Fibroblast of the conjunctiva (primary cell): ENCODE results near the gene CLEC2B.
"Not testable (repeated sequence)": the region's sequence is repeated elsewhere in the genome, so short reads cannot be mapped to it uniquely, and the experiment has no call there.

Experiments used
- DNase-seq: peaks from one replicate; pipeline ENCODE4 v3.0.0-alpha.2; 2010; ENCODE audit warnings: low read depth

Gene CLEC2B

DNA sequence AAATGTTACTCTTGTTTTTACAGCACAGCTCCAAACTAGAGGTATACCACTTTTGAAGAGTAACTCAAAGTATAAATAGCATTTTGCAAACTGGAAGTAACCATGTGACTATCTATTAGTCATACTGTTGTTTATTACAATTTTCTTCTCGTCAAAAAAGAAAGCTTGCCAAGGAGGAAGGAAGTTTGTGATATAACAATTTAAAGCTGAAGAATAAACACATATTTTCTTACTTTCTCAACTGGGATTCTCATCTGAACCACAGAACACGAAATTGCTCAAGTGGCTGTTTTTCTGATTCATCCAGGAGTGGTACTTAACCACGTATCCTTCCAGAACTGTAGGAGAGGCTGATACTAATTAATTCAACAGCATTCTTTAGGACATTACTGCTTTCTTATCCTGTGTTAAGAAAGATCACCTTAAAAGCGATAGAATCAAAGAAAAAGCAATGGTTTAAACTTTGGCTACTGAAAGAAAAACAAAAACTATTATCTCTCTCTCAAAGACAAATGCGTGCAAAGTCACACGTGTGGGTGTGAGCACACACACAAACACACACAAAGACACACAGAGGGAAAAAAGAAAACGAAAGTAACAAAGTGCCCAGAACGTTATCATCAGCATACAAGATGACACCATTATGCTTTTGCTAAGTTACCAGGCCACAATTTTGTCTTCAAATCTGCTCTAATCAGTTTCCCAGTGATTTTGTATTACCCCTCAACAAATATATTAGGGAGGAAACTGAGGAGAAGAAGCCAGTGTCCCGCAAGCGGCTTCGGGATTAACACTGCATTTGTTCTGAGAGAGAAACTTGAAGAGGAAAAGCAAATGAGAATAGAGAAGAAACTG is at the start of gene CLEC2B:
Gene CLEC2B, minus strand, starts transcription at position 48 of the 855 bp plus-strand sequence.
- peak; percentile 44 for DNase-seq

DNA sequence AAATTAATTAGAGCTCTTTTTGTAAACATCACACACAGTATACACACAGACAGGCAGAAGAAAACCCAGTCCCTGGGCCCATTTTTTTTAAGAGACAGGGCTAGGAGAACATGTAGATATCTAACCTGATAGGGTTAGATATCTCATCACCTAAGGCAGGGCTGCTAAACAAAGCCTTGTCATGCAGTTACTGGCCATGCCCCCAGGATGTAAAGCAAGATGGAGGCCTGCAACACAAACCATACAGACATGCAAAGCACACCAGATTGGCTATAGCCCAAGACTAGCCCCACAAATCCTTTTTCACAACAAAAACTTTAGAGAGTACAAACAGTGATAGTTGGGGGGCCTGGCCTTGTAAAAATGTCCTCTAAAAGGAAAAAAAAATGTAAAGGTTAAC is 42.6 kb upstream of the CLEC2B start:
- DNase-seq: no peak

DNA sequence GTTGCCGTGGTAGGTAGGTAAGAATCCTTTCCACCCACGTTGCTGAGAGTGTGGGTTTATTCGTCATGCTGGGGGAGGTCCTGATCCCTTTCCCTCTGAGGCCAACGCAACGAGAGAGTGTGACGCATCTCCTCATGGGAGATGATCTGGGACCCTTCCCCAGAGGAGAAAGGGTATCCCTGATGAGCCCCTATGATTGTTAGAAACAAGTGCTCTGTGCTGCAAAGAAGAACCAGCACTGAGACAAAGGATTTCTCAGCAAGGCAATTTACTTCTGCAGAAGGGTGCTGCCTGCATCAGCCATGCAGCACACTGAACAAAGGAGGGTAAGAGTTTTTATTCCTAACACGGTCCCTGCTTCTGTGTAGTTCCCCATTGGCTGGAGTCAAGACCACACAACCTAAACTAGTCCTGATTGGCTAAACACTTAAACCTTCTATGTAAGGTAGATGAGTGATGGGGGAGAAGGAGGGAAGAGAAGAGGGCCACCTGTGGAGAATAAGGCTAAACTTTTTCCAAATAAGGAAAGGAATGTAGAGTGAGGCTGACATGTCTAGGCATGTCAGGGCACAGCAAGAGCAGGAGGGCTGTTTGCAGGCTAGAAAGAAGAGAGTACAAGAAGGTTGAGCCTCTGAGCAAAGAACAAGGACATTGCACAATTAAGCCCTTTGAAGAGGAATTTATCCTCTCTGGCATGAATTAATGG is 41.7 kb upstream of the CLEC2B start:
- peak; percentile 41 for DNase-seq

DNA sequence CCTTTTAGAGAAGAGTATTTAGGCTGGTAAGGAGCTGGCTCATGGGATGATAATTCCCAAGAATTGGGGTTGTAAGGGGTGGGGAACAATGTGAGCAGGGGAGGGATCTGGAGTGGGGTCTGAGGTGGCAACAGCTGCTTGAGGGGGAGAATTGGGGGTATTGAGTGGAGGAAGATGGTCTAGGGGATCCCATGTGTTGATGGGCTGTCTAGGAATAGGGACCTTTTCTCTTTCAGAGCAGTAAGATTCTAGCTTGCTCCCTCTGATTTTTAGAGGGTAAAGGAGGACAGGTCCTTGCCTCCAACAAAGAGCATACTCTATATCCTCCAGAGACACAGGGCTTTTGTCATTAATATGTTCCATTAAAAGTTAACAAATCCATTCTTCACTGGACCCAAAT is 40.6 kb upstream of the CLEC2B start:
- no peak for DNase-seq

DNA sequence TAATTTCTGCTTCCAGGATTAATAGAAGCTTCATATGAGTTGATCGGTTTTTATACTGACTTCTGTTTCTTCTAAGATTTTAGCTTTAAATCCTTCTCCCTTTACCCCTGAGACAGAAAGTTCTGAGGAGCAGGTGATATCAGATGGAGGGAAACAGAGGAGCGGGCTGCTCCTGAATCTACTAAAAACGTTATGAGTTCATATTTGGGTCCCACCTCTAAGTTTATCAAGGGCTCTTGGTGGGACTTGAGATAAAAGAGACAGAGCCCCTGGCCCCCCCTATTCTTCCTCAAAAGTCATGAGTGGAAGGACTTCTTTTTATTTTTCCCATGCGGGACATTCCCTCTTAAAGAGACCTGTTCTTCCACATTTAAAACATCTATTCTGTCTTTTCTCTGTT is 39.2 kb upstream of the CLEC2B start:
- DNase-seq: no peak

DNA sequence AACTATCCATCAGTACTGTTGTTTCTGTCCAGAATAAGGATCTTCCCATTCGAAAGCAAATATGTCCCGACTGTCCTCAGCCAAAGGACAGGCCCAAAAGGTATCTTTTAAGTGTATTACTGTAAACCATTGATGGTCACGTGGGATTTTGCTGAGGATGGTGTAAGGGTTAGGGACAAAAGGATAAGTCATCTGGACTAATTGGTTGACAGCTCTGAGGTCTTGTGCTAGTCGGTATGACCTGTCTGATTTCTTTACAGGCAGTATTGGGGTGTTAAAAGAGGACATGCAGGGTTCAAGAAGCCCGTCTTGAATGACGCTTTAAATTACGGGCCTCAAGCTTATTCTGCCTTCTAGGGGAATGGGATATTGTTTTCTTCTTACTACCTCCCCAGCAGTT is 38.6 kb upstream of the CLEC2B start:
- no peak for DNase-seq

DNA sequence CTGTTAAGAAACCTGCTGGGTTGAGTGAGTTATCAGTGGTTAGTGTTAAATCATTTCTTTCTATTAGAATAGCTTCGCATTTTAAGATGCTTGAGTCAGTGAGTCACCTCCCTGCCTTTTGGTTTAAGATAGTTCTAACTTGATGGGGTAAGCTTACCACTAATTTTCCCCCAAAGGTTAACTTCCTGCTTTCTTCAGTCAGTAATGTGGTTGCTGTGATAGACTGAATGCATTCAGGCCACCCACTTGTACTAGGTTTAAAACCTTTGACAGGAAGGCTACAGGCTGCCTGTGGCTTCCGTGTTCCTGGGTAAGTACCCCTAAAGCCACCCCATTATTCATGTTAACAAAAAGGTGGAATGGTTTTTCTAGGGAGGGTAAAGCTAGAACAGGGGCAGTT is 37.7 kb upstream of the CLEC2B start:
- no peak for DNase-seq

DNA sequence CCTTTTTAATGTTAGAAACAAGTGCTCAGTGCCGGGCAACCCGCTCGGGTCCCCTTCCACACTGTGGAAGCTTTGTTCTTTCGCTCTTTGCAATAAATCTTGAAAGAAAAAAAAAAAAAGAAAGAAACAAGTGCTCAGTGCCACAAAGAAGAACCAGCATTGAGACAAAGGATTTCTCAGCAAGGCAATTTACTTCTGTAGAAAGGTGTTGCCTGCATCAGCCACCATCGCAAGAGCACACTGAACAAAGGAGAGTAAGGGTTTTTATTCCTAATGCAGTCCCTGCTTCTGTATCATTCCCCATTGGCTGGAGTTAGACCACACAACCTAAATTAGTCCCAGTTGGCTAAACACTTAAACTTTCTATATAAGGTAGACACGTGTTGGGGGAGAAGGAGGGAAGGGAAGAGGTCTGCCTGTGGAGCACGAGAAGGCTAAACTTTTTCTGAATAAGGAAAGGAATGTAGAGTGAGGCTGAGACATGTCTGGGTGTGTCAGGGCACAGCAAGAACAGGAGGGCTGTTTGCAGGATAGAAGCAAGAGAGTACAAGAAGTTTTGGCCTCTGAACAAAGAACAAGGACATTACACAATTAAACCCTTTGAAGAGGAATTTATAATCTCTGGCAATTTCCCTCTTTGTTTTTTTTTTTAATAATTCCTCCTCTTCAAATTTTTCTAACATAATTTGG is 33.5 kb upstream of the CLEC2B start:
- no peak for DNase-seq

DNA sequence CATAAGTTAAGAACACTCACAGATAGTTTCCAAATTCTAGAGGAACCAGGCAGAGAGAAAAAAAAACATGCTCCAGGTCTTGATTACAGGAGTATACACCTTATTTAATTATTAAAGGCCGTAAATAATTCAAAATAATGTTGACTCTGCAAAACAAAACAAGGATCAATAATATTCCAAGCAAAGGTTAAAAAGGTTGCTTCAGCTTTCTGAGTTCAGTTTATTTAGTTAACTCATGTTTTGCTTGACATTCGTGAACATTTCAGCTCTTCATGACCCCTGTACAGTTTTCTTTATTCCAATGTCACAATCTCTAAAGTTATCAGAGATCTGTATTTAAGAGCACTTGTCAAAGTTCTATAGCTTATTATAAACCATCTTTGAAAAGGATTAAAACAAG is 31.8 kb upstream of the CLEC2B start:
- DNase-seq: no peak

DNA sequence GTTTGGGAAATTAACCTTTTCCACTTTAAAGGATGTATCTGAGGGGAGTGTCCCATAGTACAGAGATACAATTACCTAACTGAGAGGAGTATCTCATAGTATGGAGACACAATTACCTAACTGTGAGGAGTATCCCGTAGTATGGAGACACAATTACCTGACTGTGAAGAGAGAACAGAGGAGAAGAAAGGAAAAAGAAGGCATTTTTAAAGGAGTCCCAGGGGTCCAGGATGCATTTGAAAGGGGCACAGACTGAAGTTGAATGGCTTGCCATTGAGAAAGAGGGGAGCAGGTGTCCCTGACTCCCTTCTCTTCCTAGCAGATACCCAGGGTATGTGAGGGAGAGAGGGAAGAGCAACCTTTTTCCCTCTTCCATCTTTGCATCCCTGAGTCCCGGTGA is 30.1 kb upstream of the CLEC2B start:
- DNase-seq: no peak

DNA sequence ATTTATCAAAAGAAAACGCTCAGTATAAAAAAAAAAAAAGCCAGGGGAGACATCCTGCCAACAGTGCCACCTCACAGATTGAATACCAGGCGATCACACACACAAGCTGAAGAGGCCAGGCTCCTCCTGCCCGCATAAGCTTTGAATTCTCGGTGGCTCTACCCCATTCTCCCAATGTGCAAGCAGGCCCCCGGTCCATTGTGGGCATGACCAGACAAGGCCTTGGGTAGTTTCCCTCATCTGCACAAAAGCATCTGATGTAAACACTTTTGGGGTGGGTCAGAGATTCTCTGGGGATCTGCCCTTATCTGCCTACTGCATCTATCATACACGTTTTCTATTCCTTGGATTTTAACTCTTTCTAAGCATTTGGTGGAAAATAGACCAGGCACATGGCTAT is 28.4 kb upstream of the CLEC2B start:
- DNase-seq: no peak

DNA sequence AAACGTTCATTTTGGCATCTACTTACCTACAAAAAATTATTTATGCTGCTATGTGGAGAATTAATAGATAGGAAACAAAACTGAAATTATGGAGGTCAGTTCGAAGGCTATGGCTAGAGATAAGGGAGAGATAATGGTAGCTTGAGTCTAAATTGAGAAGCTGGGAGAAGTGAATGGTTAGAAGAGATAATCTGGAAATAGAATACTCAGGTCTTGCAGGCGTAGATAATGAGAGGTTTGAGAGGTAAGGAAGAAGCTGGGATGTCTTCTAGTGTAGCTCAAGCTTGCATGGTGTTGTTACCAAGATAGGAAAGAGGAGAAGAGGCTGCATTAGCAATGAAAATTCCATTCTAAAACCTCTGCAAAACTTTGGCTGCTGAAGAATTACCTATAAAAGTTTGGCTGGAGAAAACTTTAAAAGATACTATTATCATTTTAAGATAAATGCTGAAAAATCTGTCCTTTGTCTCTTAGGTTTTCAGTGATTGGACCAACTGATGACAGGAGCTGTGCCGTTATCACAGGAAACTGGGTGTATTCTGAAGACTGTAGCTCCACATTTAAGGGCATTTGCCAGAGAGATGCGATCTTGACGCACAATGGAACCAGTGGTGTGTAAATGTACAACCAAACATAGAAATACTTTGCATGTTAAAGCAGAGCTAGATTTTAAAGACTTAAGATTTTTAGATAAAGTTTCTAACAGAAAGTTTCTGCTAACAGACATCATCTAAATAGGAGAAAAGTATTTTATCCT is 26.2 kb upstream of the CLEC2B start:
- DNase-seq: no peak

DNA sequence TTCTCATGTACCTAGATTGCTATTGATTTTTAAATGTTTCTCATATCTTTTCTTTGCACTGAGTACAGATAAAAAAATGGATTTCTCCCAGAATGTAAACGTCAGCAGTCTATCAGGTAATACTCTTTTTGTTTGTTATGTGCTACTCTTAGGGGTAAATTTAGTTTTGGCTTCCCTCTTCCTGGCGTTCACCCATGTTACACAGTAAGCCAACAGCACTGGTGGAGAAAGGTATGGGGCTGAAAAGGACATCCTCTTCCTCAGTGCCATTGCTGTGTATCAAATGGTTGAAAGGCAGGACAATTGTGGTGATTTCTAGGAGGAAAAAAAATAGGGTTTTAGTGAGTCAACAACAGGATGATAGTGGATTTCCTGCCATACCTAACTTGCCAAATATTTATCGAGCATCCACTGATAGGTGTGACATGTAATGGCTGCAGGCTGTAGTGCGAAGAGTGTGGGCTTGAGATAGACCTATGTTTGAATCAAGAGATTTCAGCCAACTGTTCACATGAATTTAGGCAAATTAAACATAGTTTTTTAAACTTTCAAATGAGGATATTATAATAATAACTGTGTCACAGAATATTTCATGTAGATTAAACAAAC is 19.6 kb upstream of the CLEC2B start:
- no peak for DNase-seq

DNA sequence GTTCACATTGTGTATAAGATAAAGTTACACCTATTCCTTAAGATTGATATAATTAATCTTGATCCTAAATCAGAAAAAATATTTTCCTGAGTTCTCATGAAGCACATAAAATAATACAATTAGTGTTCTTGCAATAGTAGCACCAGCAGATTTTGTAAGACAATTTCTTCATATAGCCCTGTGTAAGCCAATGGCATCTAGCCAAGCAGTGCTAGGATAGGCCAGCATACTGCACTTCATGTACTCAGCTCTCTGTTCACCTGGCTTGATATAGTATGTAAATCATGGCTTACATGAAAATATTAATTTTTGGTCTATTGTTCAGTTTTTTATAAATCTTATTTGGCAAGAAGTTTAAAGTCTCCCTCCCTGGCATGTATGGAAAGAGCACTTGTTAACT is 14.0 kb upstream of the CLEC2B start:
- no peak for DNase-seq

DNA sequence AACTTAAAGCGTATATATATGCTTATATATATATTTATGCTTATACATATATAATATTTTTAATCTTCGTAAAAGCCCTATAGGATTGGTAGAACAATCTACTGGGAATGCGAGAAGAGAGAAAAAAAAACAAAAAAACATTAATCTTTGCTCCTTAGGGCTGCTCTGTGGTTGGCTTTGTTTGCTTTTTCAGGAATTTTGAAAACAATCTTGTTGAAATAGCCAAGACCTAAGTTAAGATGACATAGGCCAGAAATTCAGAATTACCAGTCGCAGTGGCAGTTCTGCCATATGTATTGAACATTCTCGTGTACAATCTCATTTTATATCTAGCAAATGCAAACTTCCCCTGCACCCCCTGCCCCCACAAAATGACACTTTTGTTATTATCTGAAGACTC is 12.8 kb upstream of the CLEC2B start:
- DNase-seq: no peak

DNA sequence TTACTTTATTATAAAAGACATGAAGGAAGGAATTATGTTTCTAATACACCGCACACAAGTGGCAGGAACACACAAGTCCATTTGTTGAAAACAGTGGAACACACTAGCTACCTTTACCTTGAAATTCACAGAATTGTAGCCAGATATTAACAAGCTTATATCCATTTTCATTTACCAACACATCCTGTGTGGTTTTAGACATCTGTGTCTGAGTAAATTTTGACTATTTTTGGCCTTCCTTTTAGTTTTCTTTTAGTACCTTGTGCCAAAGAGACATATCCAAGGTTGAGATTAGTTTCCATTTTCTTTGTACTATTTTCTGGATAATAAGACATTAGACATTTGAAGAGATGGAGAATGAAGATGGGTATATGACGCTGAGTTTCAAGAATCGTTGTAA is 12.1 kb upstream of the CLEC2B start, which contains the start of gene KLRF2:
Gene KLRF2, plus strand, starts transcription at position 244 of the 400 bp plus-strand sequence. Its CDS starts 107 bp downstream, at position 351.
- DNase-seq: no peak

DNA sequence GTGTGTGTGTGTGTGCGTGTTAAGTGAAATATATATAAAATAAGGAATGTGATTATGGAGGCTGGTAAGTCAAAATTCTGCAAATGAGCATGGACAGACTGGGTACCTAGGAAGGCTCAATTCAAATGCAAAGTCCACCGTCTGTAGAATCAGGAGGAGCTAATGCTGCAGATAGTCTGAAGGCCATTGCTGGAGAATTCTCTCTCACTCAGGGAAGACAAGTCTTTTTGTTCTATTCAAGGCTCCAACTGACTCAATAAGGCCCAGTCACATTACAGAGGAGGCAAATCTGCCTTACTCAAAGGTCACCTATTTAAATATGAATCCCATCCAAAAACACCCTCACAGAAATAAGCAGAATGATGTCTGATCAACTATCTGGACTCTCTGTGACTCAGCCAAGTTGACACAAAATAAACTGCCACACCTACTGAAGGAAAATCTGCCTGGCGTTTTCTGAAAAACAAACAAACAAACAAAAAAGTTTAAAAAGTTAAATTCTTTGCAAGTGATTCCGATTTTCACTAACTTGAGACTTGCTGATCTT is 11.5 kb upstream of the CLEC2B start:
- DNase-seq: no peak

DNA sequence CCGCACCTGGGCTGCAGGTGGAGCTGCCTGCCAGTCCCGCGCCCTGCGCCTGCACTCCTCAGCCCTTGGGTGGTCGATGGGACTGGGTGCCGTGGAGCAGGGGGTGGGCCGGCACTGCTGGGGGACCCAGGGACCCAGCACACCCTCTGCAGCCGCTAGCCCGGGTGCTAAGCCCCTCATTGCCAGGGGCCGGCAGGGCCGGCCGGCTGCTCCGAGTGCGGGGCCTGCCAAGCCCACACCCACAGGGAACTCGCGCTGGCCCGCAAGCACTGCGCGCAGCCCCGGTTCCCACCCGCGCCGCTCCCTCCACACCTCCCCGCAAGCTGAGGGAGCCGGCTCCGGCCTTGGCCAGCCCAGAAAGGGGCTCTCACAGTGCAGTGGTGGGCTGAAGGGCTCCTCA is 7.0 kb upstream of the CLEC2B start:
- not testable (repeated sequence) for DNase-seq

DNA sequence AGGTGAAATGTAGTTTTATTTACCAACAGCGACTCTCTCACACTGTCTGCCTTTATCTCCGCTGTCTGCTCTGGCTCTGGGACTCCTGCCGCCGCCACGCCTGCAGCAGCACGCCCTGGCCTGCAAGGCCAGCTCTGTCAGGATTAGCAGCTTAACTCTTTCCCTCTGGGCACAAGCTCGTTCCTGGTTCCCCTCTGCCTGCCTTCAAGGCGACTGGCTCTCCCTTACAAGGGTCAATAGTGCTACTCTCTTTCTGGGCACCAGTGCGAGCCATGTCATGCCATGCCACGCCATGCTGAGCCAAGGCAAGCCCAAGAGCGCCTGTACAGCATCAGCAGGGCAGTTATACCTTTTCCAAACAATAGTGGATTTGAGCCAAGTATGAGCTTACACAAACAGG is 3.6 kb upstream of the CLEC2B start:
- no peak for DNase-seq

DNA sequence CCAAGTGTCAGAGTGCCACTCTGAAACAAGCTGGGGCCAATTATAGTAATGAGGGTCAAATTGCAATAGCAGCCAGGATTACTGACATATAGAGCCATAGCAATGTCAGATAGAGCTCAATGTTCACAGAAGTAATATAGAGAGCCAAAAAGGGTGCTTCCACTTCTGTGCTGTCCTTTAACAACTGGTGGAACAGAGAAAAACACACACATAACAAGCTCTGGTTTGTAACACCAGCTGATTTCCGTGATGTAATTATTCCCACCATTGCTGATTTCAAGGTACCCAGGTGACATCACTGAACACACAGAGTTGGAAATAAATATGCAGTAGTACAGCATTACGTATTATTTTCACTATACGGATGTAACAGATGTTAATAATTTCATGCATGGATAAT is 3.0 kb upstream of the CLEC2B start:
- no peak for DNase-seq

DNA sequence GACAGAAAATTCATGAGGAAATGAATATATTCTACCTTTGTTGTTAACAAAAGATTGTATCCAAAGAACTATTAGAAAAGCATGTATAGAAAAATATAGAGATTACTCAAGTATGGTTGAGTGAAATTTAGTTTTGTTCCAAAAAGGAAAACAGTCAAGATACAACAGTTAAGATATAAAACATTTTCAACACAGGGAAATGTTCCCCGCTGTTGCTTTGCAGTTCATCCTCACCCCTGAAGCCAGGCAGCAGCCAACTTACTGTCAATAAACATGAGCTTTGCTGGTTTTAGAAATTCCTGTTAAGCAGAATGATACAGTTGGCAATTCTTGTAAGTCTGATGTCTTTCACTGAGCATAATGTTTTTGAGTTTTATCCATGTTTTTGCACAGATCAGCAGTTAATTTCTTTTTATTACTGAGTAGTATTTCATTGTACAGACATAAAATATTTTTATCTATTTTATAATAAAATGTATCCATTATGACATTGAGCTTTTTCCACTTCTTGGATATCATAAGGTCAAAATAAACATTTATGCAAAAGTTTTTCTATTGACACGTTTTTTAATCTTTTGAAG is 1.2 kb upstream of the CLEC2B start:
- no peak for DNase-seq
